K562 (cell line): ENCODE measurements around the gene CRYBG2. TPM values are rescaled to one million over a fixed set of nuclear protein-coding genes. Genes with fewer than 3 reads are reported as not detected.

Experiments
- FOXP1 ChIP-seq: sonication (generic); formaldehyde crosslinking; IDR thresholded peaks from 2 replicates; pipeline ENCODE4 v1.8.0; 2022; ENCODE audit warnings: mild to moderate bottlenecking, missing genetic modification reagents
- HDAC1 ChIP-seq, 2 experiments: fragments of 450-650 bp; IDR thresholded peaks; 2 replicates each; pipeline ENCODE4 v1.6.1; 2016 to 2017; ENCODE audit warnings: inconsistent platforms in 1 of 2, mild to moderate bottlenecking in 1 of 2, moderate library complexity in 1 of 2
- HMGN3 ChIP-seq: IDR thresholded peaks from 2 replicates; pipeline ENCODE4 v1.6.1; 2011; ENCODE audit warnings: borderline replicate concordance, low read depth, mild to moderate bottlenecking, mixed read lengths, low read length; ENCODE audit not compliant: insufficient read length; ENCODE audit errors: extremely low read depth
- POLR2B ChIP-seq: fragments of 450-650 bp; IDR thresholded peaks from 2 replicates; pipeline ENCODE4 v1.6.1; 2018; ENCODE audit warnings: low read depth; ENCODE audit not compliant: partially characterized antibody
- RBFOX2 ChIP-seq: fragments of 200-400 bp; formaldehyde crosslinking; IDR thresholded peaks from 2 replicates; pipeline ENCODE4 v1.6.1; 2017; ENCODE audit warnings: low read depth, mild to moderate bottlenecking, low read length, moderate library complexity
- REST ChIP-seq, 2 experiments: fragments of 450-650 bp; formaldehyde crosslinking in 1 of 2; IDR thresholded peaks; 2 replicates each; pipeline versions ENCODE4 v1.4.0 to v1.6.1; 2014 to 2020; ENCODE audit warnings: mild to moderate bottlenecking in 2 of 2, borderline replicate concordance in 1 of 2, low read depth in 1 of 2
- TCF3 ChIP-seq: sonication (generic); formaldehyde crosslinking; IDR thresholded peaks from 2 replicates; pipeline ENCODE4 v1.4.0; 2020; ENCODE audit warnings: mild to moderate bottlenecking, missing genetic modification reagents
- ZNF77 ChIP-seq: fragments of 250-450 bp; sonication (Bioruptor Pico); IDR thresholded peaks from 2 replicates; pipeline ENCODE4 v1.5.0; 2020
- ZSCAN29 ChIP-seq: fragments of 450-650 bp; IDR thresholded peaks from 2 replicates; pipeline ENCODE4 v1.6.1; 2017
- polyA plus RNA-seq, 8 experiments: library from polyadenylated mRNA; depleted of rRNA in 4 of 8; stranded (reverse) in 5 of 8; unstranded in 3 of 8; fragments of >200 nt; fragmentation: Nextera tagmentation in 2 of 8; fragmentation: Illumina TruSeq in 1 of 8; extraction: Ambion mirVana in 2 of 8; extraction: Trizol in 1 of 8; gene quantifications; 2 replicates each; pipeline versions ENCODE4 v1.2.1 to v1.2.3, GENCODE V29; 2011 to 2014; ENCODE audit warnings: inconsistent platforms in 1 of 8, missing spikeins in 1 of 8
- total RNA-seq, 7 experiments: library from RNA; depleted of rRNA in 6 of 7; stranded (reverse); fragments of >200 nt in 6 of 7; fragmentation: Illumina TruSeq in 2 of 7; extraction: Trizol in 2 of 7; gene quantifications; 2 replicates each; pipeline versions ENCODE4 v1.2.1 to v1.2.3, GENCODE V29; 2011 to 2021; ENCODE audit warnings: low replicate concordance in 1 of 7
- TF ChIP-seq, protein P1 (sequence below): IDR thresholded peaks from 2 replicates; pipeline ENCODE4 v1.6.1; 2016; ENCODE audit warnings: missing genetic modification characterization, missing compliant biosample characterization
- TF ChIP-seq, protein P2 (sequence below): sonication (generic); formaldehyde crosslinking; IDR thresholded peaks from 2 replicates; pipeline ENCODE4 v1.8.0; 2023; ENCODE audit warnings: missing genetic modification reagents, mild to moderate bottlenecking, borderline replicate concordance

The CRYBG2 gene
- total and polyA plus RNA-seq, 9 of the 15 experiments (the other 6 are each of a cell fraction or from before 2014, with no cell fraction given) = 0.39 to 8.5 (median 3.7) TPM

- peak; percentile 95 for TF ChIP-seq REST (IDR thresholded peaks at IDR 0.05; ENCODE audit: borderline replicate concordance)
- TF ChIP-seq REST (CRISPR knock-in tag; IDR thresholded peaks at IDR 0.05; ENCODE audit: low read depth) = no peak
- TF ChIP-seq, protein P1, sequence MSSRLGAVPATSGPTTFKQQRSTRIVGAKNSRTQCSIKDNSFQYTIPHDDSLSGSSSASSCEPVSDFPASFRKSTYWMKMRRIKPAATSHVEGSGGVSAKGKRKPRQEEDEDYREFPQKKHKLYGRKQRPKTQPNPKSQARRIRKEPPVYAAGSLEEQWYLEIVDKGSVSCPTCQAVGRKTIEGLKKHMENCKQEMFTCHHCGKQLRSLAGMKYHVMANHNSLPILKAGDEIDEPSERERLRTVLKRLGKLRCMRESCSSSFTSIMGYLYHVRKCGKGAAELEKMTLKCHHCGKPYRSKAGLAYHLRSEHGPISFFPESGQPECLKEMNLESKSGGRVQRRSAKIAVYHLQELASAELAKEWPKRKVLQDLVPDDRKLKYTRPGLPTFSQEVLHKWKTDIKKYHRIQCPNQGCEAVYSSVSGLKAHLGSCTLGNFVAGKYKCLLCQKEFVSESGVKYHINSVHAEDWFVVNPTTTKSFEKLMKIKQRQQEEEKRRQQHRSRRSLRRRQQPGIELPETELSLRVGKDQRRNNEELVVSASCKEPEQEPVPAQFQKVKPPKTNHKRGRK (tag) = no peak
- TF ChIP-seq HMGN3 = no peak
- TF ChIP-seq, protein P2, sequence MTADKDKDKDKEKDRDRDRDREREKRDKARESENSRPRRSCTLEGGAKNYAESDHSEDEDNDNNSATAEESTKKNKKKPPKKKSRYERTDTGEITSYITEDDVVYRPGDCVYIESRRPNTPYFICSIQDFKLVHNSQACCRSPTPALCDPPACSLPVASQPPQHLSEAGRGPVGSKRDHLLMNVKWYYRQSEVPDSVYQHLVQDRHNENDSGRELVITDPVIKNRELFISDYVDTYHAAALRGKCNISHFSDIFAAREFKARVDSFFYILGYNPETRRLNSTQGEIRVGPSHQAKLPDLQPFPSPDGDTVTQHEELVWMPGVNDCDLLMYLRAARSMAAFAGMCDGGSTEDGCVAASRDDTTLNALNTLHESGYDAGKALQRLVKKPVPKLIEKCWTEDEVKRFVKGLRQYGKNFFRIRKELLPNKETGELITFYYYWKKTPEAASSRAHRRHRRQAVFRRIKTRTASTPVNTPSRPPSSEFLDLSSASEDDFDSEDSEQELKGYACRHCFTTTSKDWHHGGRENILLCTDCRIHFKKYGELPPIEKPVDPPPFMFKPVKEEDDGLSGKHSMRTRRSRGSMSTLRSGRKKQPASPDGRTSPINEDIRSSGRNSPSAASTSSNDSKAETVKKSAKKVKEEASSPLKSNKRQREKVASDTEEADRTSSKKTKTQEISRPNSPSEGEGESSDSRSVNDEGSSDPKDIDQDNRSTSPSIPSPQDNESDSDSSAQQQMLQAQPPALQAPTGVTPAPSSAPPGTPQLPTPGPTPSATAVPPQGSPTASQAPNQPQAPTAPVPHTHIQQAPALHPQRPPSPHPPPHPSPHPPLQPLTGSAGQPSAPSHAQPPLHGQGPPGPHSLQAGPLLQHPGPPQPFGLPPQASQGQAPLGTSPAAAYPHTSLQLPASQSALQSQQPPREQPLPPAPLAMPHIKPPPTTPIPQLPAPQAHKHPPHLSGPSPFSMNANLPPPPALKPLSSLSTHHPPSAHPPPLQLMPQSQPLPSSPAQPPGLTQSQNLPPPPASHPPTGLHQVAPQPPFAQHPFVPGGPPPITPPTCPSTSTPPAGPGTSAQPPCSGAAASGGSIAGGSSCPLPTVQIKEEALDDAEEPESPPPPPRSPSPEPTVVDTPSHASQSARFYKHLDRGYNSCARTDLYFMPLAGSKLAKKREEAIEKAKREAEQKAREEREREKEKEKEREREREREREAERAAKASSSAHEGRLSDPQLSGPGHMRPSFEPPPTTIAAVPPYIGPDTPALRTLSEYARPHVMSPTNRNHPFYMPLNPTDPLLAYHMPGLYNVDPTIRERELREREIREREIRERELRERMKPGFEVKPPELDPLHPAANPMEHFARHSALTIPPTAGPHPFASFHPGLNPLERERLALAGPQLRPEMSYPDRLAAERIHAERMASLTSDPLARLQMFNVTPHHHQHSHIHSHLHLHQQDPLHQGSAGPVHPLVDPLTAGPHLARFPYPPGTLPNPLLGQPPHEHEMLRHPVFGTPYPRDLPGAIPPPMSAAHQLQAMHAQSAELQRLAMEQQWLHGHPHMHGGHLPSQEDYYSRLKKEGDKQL (CRISPR knock-in tag) = no peak
- no peak for TF ChIP-seq TCF3 (CRISPR knock-in tag)
- TF ChIP-seq FOXP1 = no peak
- no peak for TF ChIP-seq RBFOX2
- TF ChIP-seq ZNF77 (CRISPR knock-in tag) = no peak
- TF ChIP-seq ZSCAN29 = no peak
- TF ChIP-seq HDAC1 (IDR thresholded peaks at IDR 0.05) = peak in 1 of 2 experiments; percentile 36; a peak in 1 of 4 replicates
- no peak for TF ChIP-seq POLR2B
Measured at GRCh38 chr1:26321315-26322041, 32.5 kb downstream of the CRYBG2 start (continued).
